Vagina (tissue), 2 donors: ENCODE measurements around the gene EPHA10.

Source experiments
- CTCF ChIP-seq, 3 experiments: fragments of 450-650 bp in 2 of 3; fragments of 200-600 bp in 1 of 3; sonication (generic) in 1 of 3; IDR thresholded peaks; one replicate each; pipeline ENCODE4 v1.5.1; 2017 to 2019; ENCODE audit warnings: antibody characterized with exemption in 3 of 3, mild to moderate bottlenecking in 2 of 3, moderate library complexity in 2 of 3
- POLR2A ChIP-seq, 2 donors: fragments of 450-650 bp; IDR thresholded peaks; one replicate each; pipeline ENCODE4 v1.6.1; 2017; ENCODE audit warnings: antibody characterized with exemption in 2 of 2, mild to moderate bottlenecking in 2 of 2, moderate library complexity in 2 of 2

DNA sequence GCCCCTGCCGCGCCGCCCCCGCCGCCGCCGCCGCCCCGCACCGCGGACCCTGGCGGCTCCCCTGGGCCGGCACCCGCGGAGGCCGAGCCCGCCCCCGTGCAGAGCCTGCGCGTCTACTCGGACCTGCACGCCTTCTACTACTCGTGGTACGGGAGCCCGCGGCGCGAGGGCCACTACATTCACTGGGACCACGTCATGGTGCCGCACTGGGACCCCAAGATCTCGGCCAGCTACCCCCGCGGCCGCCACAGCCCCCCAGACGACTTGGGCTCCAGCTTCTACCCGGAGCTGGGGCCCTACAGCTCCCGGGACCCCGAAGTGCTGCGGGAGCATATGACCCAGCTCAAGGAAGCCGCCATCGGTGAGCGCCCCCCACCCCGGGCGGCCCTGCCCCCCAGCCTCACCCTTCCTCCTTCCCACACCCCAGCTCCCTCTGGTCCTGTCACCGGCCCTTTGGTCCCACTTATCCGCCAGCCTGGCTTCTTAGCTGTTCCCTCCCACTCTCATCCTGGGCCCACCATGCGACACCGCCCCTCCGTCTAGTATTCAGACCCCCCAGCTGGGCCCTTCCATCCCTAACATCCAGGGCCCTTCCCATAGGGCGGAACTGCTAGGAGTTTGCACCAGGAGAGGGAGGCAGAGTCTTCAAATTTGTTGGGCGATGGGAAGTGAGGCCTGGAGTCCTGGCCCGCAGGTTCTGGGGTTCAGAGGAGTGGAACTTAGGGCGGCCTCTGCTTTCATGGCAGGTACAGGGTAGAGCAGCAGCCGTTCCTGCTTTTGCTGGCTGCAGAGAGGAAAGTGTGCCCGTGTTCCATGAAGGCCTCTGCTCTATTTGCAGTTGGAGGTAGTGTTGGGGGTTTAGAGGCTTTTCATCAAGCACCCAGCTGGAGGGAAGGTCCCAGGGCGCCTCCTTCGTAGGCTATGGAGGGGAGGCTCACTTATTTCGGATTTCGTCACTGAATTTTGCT lies 29.7 kb upstream of the EPHA10 start:
- TF ChIP-seq CTCF (IDR thresholded peaks at IDR 0.05) (no peak), POLR2A (IDR thresholded peaks at IDR 0.05) (no peak)
